Stimulated activated effector memory CD8-positive, alpha-beta T cell treated with anti-CD3 and anti-CD28 coated beads, Interleukin-12 subunit alpha, Interleukin-12 subunit beta, amount 100 ng/mL, for 72 hours (primary cell): ENCODE results near the gene FOXN4.
A peak's percentile ranks its signal among the peaks of the same experiment; 100 is the strongest.

Experiments used
- ATAC-seq: fragments of 150-1000 bp; cut with Tn5 transposase; 2 replicates; pipeline ENCODE4 v1.10.0; 2021
- DNase-seq, 2 donors: peaks; one replicate each; pipeline ENCODE4 v3.0.0; 2021 to 2022; ENCODE audit warnings: low spot score in 2 of 2
- H3K27ac Mint-ChIP-seq: one replicate; pipeline ENCODE4 v1.8.0; 2022; ENCODE audit warnings: mild to moderate bottlenecking, mixed read lengths
- H3K36me3 Mint-ChIP-seq: one replicate; pipeline ENCODE4 v1.8.0; 2022; ENCODE audit warnings: mild to moderate bottlenecking, mixed read lengths
- H3K4me1 Mint-ChIP-seq: one replicate; pipeline ENCODE4 v1.8.0; 2022; ENCODE audit warnings: mixed read lengths
- H3K4me3 Mint-ChIP-seq: one replicate; pipeline ENCODE4 v1.8.0; 2022; ENCODE audit warnings: mild to moderate bottlenecking, mixed read lengths
- H3K9me3 Mint-ChIP-seq: one replicate; pipeline ENCODE4 v1.8.0; 2022; ENCODE audit warnings: mixed read lengths

FOXN4 gene

GRCh38 chr12:109261087-109261486 lies 48.0 kb downstream of the FOXN4 start:
- Mint-ChIP-seq H3K4me1 (no peaks in the 10 kb centered on the region), H3K36me3 (no peaks in the 10 kb centered on the region), H3K9me3 (no peaks in the 10 kb centered on the region), H3K27ac (no peak overlapping the region), H3K4me3 (no peak overlapping the region)
- DNase-seq (no peak), ATAC-seq (no peak)

GRCh38 chr12:109259545-109259895 lies 49.6 kb downstream of the FOXN4 start:
- ATAC-seq = no peak
- no peak overlapping the region for H3K4me3 Mint-ChIP-seq
- no peaks in the 10 kb centered on the region for H3K4me1 Mint-ChIP-seq
- no peaks in the 10 kb centered on the region for H3K9me3 Mint-ChIP-seq
- no peaks in the 10 kb centered on the region for H3K36me3 Mint-ChIP-seq
- H3K27ac Mint-ChIP-seq = no peak overlapping the region
- DNase-seq = no peak

GRCh38 chr12:109258607-109259544 lies 50.2 kb downstream of the FOXN4 start:
- H3K4me1 Mint-ChIP-seq = no peaks in the 10 kb centered on the region
- no peak overlapping the region for H3K4me3 Mint-ChIP-seq
- no peak for ATAC-seq
- H3K36me3 Mint-ChIP-seq = no peaks in the 10 kb centered on the region
- no peaks in the 10 kb centered on the region for H3K9me3 Mint-ChIP-seq
- H3K27ac Mint-ChIP-seq = no peak overlapping the region
- no peak for DNase-seq

GRCh38 chr12:109258201-109258600 lies 50.9 kb downstream of the FOXN4 start:
- ATAC-seq (no peak), DNase-seq (no peak)
- Mint-ChIP-seq H3K27ac (no peak overlapping the region), H3K9me3 (peaks cover 1% of the 10 kb centered on the region), H3K36me3 (no peaks in the 10 kb centered on the region), H3K4me1 (no peaks in the 10 kb centered on the region), H3K4me3 (no peak overlapping the region)

- H3K27ac Mint-ChIP-seq = no peak overlapping the region
- H3K4me3 Mint-ChIP-seq = no peak overlapping the region
- H3K4me1 Mint-ChIP-seq = no peaks in the 10 kb centered on the region
- no peak for DNase-seq
- ATAC-seq = no peak
- peaks cover 5% of the 10 kb centered on the region for H3K36me3 Mint-ChIP-seq
- H3K9me3 Mint-ChIP-seq = peaks cover 5% of the 10 kb centered on the region
Observed at GRCh38 chr12:109256011-109256410, 53.1 kb downstream of the FOXN4 start.

GRCh38 chr12:109255377-109255776 lies 53.7 kb downstream of the FOXN4 start:
- ATAC-seq (no peak), DNase-seq (no peak)
- peaks cover 5% of the 10 kb centered on the region for H3K36me3 Mint-ChIP-seq
- no peak overlapping the region for H3K27ac Mint-ChIP-seq
- H3K4me3 Mint-ChIP-seq = no peak overlapping the region
- peaks cover 2% of the 10 kb centered on the region for H3K4me1 Mint-ChIP-seq
- peaks cover 5% of the 10 kb centered on the region for H3K9me3 Mint-ChIP-seq

GRCh38 chr12:109253913-109254544 lies 55.1 kb downstream of the FOXN4 start:
- DNase-seq (no peak), ATAC-seq (no peak)
- Mint-ChIP-seq H3K4me3 (no peak overlapping the region), H3K27ac (no peak overlapping the region), H3K4me1 (peaks cover 4% of the 10 kb centered on the region), H3K36me3 (peaks cover 5% of the 10 kb centered on the region), H3K9me3 (peaks cover 5% of the 10 kb centered on the region)

- peaks cover 5% of the 10 kb centered on the region for H3K9me3 Mint-ChIP-seq
- H3K36me3 Mint-ChIP-seq = peaks cover 5% of the 10 kb centered on the region
- ATAC-seq = no peak
- peaks cover 4% of the 10 kb centered on the region for H3K4me1 Mint-ChIP-seq
- DNase-seq = no peak
- no peak overlapping the region for H3K4me3 Mint-ChIP-seq
- no peak overlapping the region for H3K27ac Mint-ChIP-seq
Observed at GRCh38 chr12:109252799-109253198, 56.3 kb downstream of the FOXN4 start.

GRCh38 chr12:109250523-109250922 lies 58.6 kb downstream of the FOXN4 start:
- peaks cover 4% of the 10 kb centered on the region for H3K4me1 Mint-ChIP-seq
- no peak for DNase-seq
- H3K36me3 Mint-ChIP-seq = peaks cover 5% of the 10 kb centered on the region
- peaks cover 5% of the 10 kb centered on the region for H3K9me3 Mint-ChIP-seq
- H3K27ac Mint-ChIP-seq = no peak overlapping the region
- no peak overlapping the region for H3K4me3 Mint-ChIP-seq
- peak; percentile 82 for ATAC-seq

GRCh38 chr12:109247831-109248654 lies 61.0 kb downstream of the FOXN4 start:
- H3K4me1 Mint-ChIP-seq = peaks cover 4% of the 10 kb centered on the region
- no peak for DNase-seq
- no peak for ATAC-seq
- H3K9me3 Mint-ChIP-seq = peaks cover 2% of the 10 kb centered on the region
- no peak overlapping the region for H3K27ac Mint-ChIP-seq
- peaks cover 5% of the 10 kb centered on the region for H3K36me3 Mint-ChIP-seq
- no peak overlapping the region for H3K4me3 Mint-ChIP-seq

GRCh38 chr12:109246221-109246620 lies 62.9 kb downstream of the FOXN4 start:
- no peak for ATAC-seq
- no peak overlapping the region for H3K4me3 Mint-ChIP-seq
- peaks cover 4% of the 10 kb centered on the region for H3K4me1 Mint-ChIP-seq
- no peak for DNase-seq
- H3K9me3 Mint-ChIP-seq = no peaks in the 10 kb centered on the region
- H3K36me3 Mint-ChIP-seq = no peaks in the 10 kb centered on the region
- H3K27ac Mint-ChIP-seq = no peak overlapping the region

- no peak overlapping the region for H3K27ac Mint-ChIP-seq
- no peak overlapping the region for H3K4me3 Mint-ChIP-seq
- DNase-seq = no peak
- H3K4me1 Mint-ChIP-seq = no peaks in the 10 kb centered on the region
- no peaks in the 10 kb centered on the region for H3K9me3 Mint-ChIP-seq
- no peak for ATAC-seq
- H3K36me3 Mint-ChIP-seq = no peaks in the 10 kb centered on the region
Observed at GRCh38 chr12:109244073-109244472, 65.0 kb downstream of the FOXN4 start.

- H3K4me1 Mint-ChIP-seq = no peaks in the 10 kb centered on the region
- H3K36me3 Mint-ChIP-seq = no peaks in the 10 kb centered on the region
- DNase-seq (no peak), ATAC-seq (no peak)
- no peak overlapping the region for H3K4me3 Mint-ChIP-seq
- no peak overlapping the region for H3K27ac Mint-ChIP-seq
- H3K9me3 Mint-ChIP-seq = no peaks in the 10 kb centered on the region
Observed at GRCh38 chr12:109241936-109242335, 67.1 kb downstream of the FOXN4 start.

- Mint-ChIP-seq H3K36me3 (no peaks in the 10 kb centered on the region), H3K27ac (no peak overlapping the region), H3K9me3 (no peaks in the 10 kb centered on the region), H3K4me1 (no peaks in the 10 kb centered on the region), H3K4me3 (no peak overlapping the region)
- DNase-seq = no peak
- no peak for ATAC-seq
Observed at GRCh38 chr12:109240365-109240764, 68.7 kb downstream of the FOXN4 start.

- no peak for ATAC-seq
- Mint-ChIP-seq H3K36me3 (no peaks in the 10 kb centered on the region), H3K4me1 (no peaks in the 10 kb centered on the region), H3K27ac (no peak overlapping the region), H3K4me3 (no peak overlapping the region), H3K9me3 (no peaks in the 10 kb centered on the region)
- no peak for DNase-seq
Observed at GRCh38 chr12:109239691-109240090, 69.4 kb downstream of the FOXN4 start.
